SK-N-SH treated with all-trans-retinoic acid at 6 μM for 48 hours (cell line): ENCODE data around the gene KCNJ1.

Experiments used
- ATAC-seq: fragments of 200-7000 bp; cut with Tn5 transposase; 3 replicates; pipeline ENCODE4 v1.9.1; 2020; ENCODE audit warnings: mild to moderate bottlenecking, moderate library complexity
- ARNTL ChIP-seq: fragments of 450-650 bp; formaldehyde crosslinking; IDR thresholded peaks from 2 replicates; pipeline ENCODE4 v1.5.0; 2020; ENCODE audit warnings: low read depth, mild to moderate bottlenecking, moderate library complexity, borderline replicate concordance
- BACH2 ChIP-seq: fragments of 250-450 bp; sonication (Bioruptor Pico); IDR thresholded peaks from 2 replicates; pipeline ENCODE4 v1.9.0; 2021; ENCODE audit warnings: mild to moderate bottlenecking, borderline replicate concordance
- CREB5 ChIP-seq: fragments of 250-450 bp; sonication (Bioruptor Pico); IDR thresholded peaks from 2 replicates; pipeline ENCODE4 v1.5.1; 2020; ENCODE audit warnings: low read depth, mild to moderate bottlenecking, moderate library complexity
- CSDC2 ChIP-seq: fragments of 250-450 bp; sonication (Bioruptor Pico); IDR thresholded peaks from 2 replicates; pipeline ENCODE4 v1.5.0; 2020; ENCODE audit warnings: mild to moderate bottlenecking, moderate library complexity
- CSRNP3 ChIP-seq: fragments of 250-450 bp; sonication (Bioruptor Pico); IDR thresholded peaks from 2 replicates; pipeline ENCODE4 v1.5.1; 2021; ENCODE audit warnings: mild to moderate bottlenecking, moderate library complexity
- ESRRG ChIP-seq: fragments of 250-450 bp; sonication (Bioruptor Pico); IDR thresholded peaks from 2 replicates; pipeline ENCODE4 v1.6.1; 2021; ENCODE audit warnings: mild to moderate bottlenecking
- GLIS3 ChIP-seq: fragments of 250-450 bp; sonication (Bioruptor Pico); IDR thresholded peaks from 2 replicates; pipeline ENCODE4 v1.5.0; 2020; ENCODE audit warnings: mild to moderate bottlenecking, moderate library complexity
- ISL1 ChIP-seq: fragments of 250-450 bp; sonication (Bioruptor Pico); IDR thresholded peaks from 2 replicates; pipeline ENCODE4 v2.1.2; 2022; ENCODE audit warnings: mild to moderate bottlenecking, moderate library complexity
- OSR1 ChIP-seq: fragments of 250-450 bp; sonication (Bioruptor Pico); IDR thresholded peaks from 2 replicates; pipeline ENCODE4 v1.8.0; 2022; ENCODE audit warnings: moderate library complexity, mild to moderate bottlenecking, inconsistent platforms
- PATZ1 ChIP-seq: fragments of 250-450 bp; sonication (Bioruptor Pico); IDR thresholded peaks from 2 replicates; pipeline ENCODE4 v1.8.0; 2020; ENCODE audit warnings: mild to moderate bottlenecking, moderate library complexity, borderline replicate concordance
- PPARA ChIP-seq: fragments of 250-450 bp; sonication (Bioruptor Pico); IDR thresholded peaks from 2 replicates; pipeline ENCODE4 v1.5.0; 2020; ENCODE audit warnings: mild to moderate bottlenecking, borderline replicate concordance
- RARB ChIP-seq: fragments of 250-450 bp; sonication (Bioruptor Pico); IDR thresholded peaks from 2 replicates; pipeline ENCODE4 v1.8.0; 2021; ENCODE audit warnings: mild to moderate bottlenecking, moderate library complexity
- SNAI2 ChIP-seq: fragments of 250-450 bp; sonication (Bioruptor Pico); IDR thresholded peaks from 2 replicates; pipeline ENCODE4 v1.5.0; 2020; ENCODE audit warnings: mild to moderate bottlenecking, moderate library complexity
- TCF4 ChIP-seq: fragments of 250-450 bp; sonication (Bioruptor Pico); IDR thresholded peaks from 2 replicates; pipeline ENCODE4 v1.8.0; 2021; ENCODE audit warnings: mild to moderate bottlenecking, moderate library complexity, borderline replicate concordance
- TOX ChIP-seq: fragments of 250-450 bp; sonication (Bioruptor Pico); IDR thresholded peaks from 2 replicates; pipeline ENCODE4 v1.8.0; 2021; ENCODE audit warnings: mild to moderate bottlenecking, moderate library complexity, borderline replicate concordance
- TSHZ2 ChIP-seq: fragments of 250-450 bp; sonication (Bioruptor Pico); IDR thresholded peaks from 2 replicates; pipeline ENCODE4 v1.5.0; 2020; ENCODE audit warnings: mild to moderate bottlenecking, moderate library complexity
- ZFP3 ChIP-seq: fragments of 250-450 bp; sonication (Bioruptor Pico); IDR thresholded peaks from 2 replicates; pipeline ENCODE4 v1.5.0; 2020; ENCODE audit warnings: mild to moderate bottlenecking, moderate library complexity
- ZFP30 ChIP-seq: fragments of 450-650 bp; formaldehyde crosslinking; IDR thresholded peaks from 2 replicates; pipeline ENCODE4 v1.5.0; 2022; ENCODE audit warnings: mild to moderate bottlenecking, moderate library complexity
- ZNF565 ChIP-seq: fragments of 450-650 bp; formaldehyde crosslinking; conservative IDR thresholded peaks from 2 replicates; pipeline ENCODE4 v1.5.0; 2020; ENCODE audit warnings: low read depth, mild to moderate bottlenecking, moderate library complexity
- ZNF70 ChIP-seq: fragments of 450-650 bp; formaldehyde crosslinking; IDR thresholded peaks from 2 replicates; pipeline ENCODE4 v1.5.0; 2020; ENCODE audit warnings: mild to moderate bottlenecking, moderate library complexity
- ZNF8 ChIP-seq: fragments of 450-650 bp; formaldehyde crosslinking; IDR thresholded peaks from 2 replicates; pipeline ENCODE4 v1.5.0; 2020; ENCODE audit warnings: mild to moderate bottlenecking, moderate library complexity

The KCNJ1 gene

GRCh38 chr11:128877726-128878125 lies 10.6 kb upstream of the KCNJ1 start (continued):
- TF ChIP-seq ESRRG (no peak), TOX (no peak), ZNF565 (CRISPR knock-in tag) (no peak), OSR1 (CRISPR knock-in tag) (no peak)
- TF ChIP-seq, all 23 proteins: peak for 0

- TF ChIP-seq PATZ1 (no peak), PPARA (CRISPR knock-in tag) (no peak), ARNTL (CRISPR knock-in tag) (no peak), ZFP30 (CRISPR knock-in tag) (no peak), OSR1 (CRISPR knock-in tag) (no peak)
- TF ChIP-seq, all 23 proteins: peak for 0
- no peak for ATAC-seq
Observed at GRCh38 chr11:128876133-128876650, 9.1 kb upstream of the KCNJ1 start.

- no peak for ATAC-seq
- no peak for TF ChIP-seq TSHZ2
- no peak for TF ChIP-seq ZNF565 (CRISPR knock-in tag)
- TF ChIP-seq SNAI2 (CRISPR knock-in tag), result no peak
- TF ChIP-seq GLIS3, result no peak
- no peak for TF ChIP-seq ISL1
- no peak for TF ChIP-seq ESRRG
- no peak for TF ChIP-seq PPARA (CRISPR knock-in tag)
- no peak for TF ChIP-seq PATZ1
- no peak for TF ChIP-seq TCF4 (CRISPR knock-in tag)
- no peak for TF ChIP-seq CREB5 (CRISPR knock-in tag)
- no peak for TF ChIP-seq ZNF70 (CRISPR knock-in tag)
- TF ChIP-seq ARNTL (CRISPR knock-in tag), result no peak
- no peak for TF ChIP-seq TOX
- TF ChIP-seq BACH2 (CRISPR knock-in tag), result no peak
- no peak for TF ChIP-seq RARB (CRISPR knock-in tag)
- TF ChIP-seq ZFP3 (CRISPR knock-in tag), result no peak
- TF ChIP-seq ZFP30 (CRISPR knock-in tag), result no peak
- TF ChIP-seq, all 23 proteins: peak for 0
Observed at GRCh38 chr11:128874427-128874826, 7.3 kb upstream of the KCNJ1 start.

- TF ChIP-seq CREB5 (CRISPR knock-in tag) (no peak), GLIS3 (no peak), CSDC2 (no peak), BACH2 (CRISPR knock-in tag) (no peak), ARNTL (CRISPR knock-in tag) (no peak), TCF4 (CRISPR knock-in tag) (no peak), ZNF8 (CRISPR knock-in tag) (no peak), TSHZ2 (no peak), TOX (no peak), CSRNP3 (no peak)
- no peak for ATAC-seq
Observed at GRCh38 chr11:128872594-128872993, 5.5 kb upstream of the KCNJ1 start.
